ENCODE results near the gene MERTK.

DNA sequence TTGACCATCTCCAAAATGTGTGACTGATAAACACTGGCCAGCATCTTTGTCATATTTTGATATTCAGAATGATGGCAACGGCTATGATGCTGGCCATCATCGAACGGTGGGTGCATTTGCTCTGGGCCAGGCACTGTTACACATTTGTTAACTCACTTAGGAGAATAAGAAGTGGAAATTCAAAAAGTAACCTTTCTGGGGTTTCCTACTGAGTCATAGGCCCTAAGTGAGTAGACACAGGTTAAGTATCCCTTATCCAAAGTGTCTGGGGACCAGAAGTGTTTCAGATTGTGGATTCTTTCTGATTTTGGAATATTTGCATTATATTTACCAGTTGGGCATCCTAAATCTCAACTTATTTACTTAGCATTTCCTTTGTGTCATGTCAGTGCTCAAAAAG lies 92.0 kb downstream of the MERTK start:
- TF ChIP-seq, protein P1, sequence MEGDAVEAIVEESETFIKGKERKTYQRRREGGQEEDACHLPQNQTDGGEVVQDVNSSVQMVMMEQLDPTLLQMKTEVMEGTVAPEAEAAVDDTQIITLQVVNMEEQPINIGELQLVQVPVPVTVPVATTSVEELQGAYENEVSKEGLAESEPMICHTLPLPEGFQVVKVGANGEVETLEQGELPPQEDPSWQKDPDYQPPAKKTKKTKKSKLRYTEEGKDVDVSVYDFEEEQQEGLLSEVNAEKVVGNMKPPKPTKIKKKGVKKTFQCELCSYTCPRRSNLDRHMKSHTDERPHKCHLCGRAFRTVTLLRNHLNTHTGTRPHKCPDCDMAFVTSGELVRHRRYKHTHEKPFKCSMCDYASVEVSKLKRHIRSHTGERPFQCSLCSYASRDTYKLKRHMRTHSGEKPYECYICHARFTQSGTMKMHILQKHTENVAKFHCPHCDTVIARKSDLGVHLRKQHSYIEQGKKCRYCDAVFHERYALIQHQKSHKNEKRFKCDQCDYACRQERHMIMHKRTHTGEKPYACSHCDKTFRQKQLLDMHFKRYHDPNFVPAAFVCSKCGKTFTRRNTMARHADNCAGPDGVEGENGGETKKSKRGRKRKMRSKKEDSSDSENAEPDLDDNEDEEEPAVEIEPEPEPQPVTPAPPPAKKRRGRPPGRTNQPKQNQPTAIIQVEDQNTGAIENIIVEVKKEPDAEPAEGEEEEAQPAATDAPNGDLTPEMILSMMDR (IDR thresholded peaks at IDR 0.05): no peak
- TF ChIP-seq EP300 (IDR thresholded peaks at IDR 0.05): no peak

Data from ovary (tissue), 3 donors.